Esophagus muscularis mucosa (tissue), 4 donors: ENCODE results near the gene FAM241A. TPM values are rescaled to one million over a fixed set of nuclear protein-coding genes. Genes with fewer than 3 reads are reported as not detected.
"Not testable (repeated sequence)": the region's sequence is repeated elsewhere in the genome, so short reads cannot be mapped to it uniquely, and the experiment has no call there.

Source experiments
- DNase-seq: peaks from one replicate; pipeline ENCODE4 v3.0.0-alpha.2; 2017; ENCODE audit errors: extremely low spot score
- H3K27ac ChIP-seq, 4 donors: fragments of 200-600 bp; sonication (generic); replicated peaks in 1 of 4; 1 replicate in 3 of 4; 2 replicates in 1 of 4; pipeline ENCODE4 v1.5.1; 2016 to 2019; ENCODE audit warnings: mild to moderate bottlenecking in 1 of 4
- H3K27me3 ChIP-seq, 4 donors: fragments of 200-600 bp; sonication (generic); one replicate each; pipeline versions ENCODE4 v1.5.1 to v1.6.0; 2016 to 2019
- H3K36me3 ChIP-seq, 4 donors: fragments of 200-600 bp; sonication (generic); one replicate each; pipeline ENCODE4 v1.5.1; 2016 to 2019
- H3K4me1 ChIP-seq, 4 donors: fragments of 200-600 bp; sonication (generic); one replicate each; pipeline ENCODE4 v1.5.1; 2016 to 2019
- H3K4me3 ChIP-seq, 4 donors: fragments of 200-600 bp; sonication (generic); 1 replicate in 2 of 4; 2 replicates in 2 of 4; pipeline ENCODE4 v1.5.1; 2016 to 2019; ENCODE audit warnings: mild to moderate bottlenecking in 4 of 4, moderate library complexity in 1 of 4
- H3K9me3 ChIP-seq, 4 donors: fragments of 200-600 bp; sonication (generic); 1 replicate in 3 of 4; 2 replicates in 1 of 4; pipeline ENCODE4 v1.5.1; 2016 to 2019
- CTCF ChIP-seq, 3 experiments: fragments of 200-600 bp in 2 of 3; fragments of 450-650 bp in 1 of 3; sonication (generic) in 2 of 3; IDR thresholded peaks; one replicate each; pipeline ENCODE4 v1.5.1; 2017 to 2019; ENCODE audit warnings: antibody characterized with exemption in 3 of 3, mild to moderate bottlenecking in 2 of 3, moderate library complexity in 1 of 3
- EP300 ChIP-seq: sonication (generic); formaldehyde crosslinking; IDR thresholded peaks from one replicate; pipeline ENCODE4 v1.6.1; 2017; ENCODE audit warnings: antibody characterized with exemption
- POLR2A ChIP-seq: fragments of 450-650 bp; IDR thresholded peaks from one replicate; pipeline ENCODE4 v1.6.1; 2017; ENCODE audit warnings: antibody characterized with exemption, moderate library complexity, mild to moderate bottlenecking, low read depth
- POLR2AphosphoS5 ChIP-seq, 2 donors: sonication (generic); formaldehyde crosslinking; IDR thresholded peaks; one replicate each; pipeline ENCODE4 v1.6.1; 2017; ENCODE audit warnings: antibody characterized with exemption in 2 of 2
- WGBS: methylation state at CpG from one replicate; pipeline ENCODE4 v1.1.5; 2018; 5-methylcytosine and 5-hydroxymethylcytosine counted together
- intact Hi-C: fragments of 100-400 bp; cut with DNase I; formaldehyde crosslinking; loops from one replicate; pipeline ENCODE4 v1.15.1; 2023
- total RNA-seq, 4 donors: library from RNA; depleted of rRNA; stranded (reverse); fragments of >200 nt; gene quantifications; one replicate each; pipeline versions ENCODE4 v1.1.0 to v1.2.1, GENCODE V29; 2016

FAM241A gene
- total RNA-seq, 4 donors from 2014 or later, result 5.0 to 7.5 (median 5.2) TPM

DNA sequence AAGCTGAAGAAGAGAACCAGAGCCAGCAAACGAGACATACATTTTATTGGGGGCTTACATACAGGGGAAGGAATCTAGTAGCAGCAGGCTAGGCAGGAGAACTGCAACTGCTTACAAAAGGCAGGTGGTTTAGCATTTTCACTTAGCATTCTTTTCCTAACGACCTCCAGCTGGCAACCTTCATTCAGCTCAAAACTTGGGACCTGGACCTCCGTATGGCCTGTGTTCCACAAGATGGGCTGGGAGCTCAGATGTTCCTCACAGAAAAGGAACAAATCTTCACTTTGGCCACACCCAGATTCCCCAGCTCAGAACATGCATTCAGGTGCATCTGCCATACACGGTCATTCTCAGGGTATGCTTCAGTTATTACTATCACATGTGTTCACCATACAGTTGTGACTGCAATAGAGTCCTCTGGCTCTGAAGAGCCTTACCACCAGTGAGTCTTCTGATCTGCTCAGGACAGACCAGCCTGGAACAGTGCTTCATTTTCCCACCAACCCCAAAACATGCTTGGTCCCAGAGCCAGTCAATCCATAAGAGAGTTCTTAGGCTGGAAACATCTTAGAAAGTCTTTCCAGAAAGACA is 56.8 kb downstream of the FAM241A start:
- DNase-seq, result no peak
- Histone ChIP-seq H3K4me3 (no peak overlapping the region), H3K36me3 (no peaks in the 10 kb centered on the region), H3K27ac (no peak overlapping the region), H3K4me1 (no peaks in the 10 kb centered on the region), H3K9me3 (no peaks in the 10 kb centered on the region), H3K27me3 (no peaks in the 10 kb centered on the region)
- intact Hi-C loops, result no loop called here
- 75% methylated on average over 4 of the region's 4 CpGs for WGBS
- TF ChIP-seq EP300 (no peak), CTCF (IDR thresholded peaks at IDR 0.05) (no peak), POLR2AphosphoS5 (IDR thresholded peaks at IDR 0.05) (no peak), POLR2A (no peak)

- no peaks in the 10 kb centered on the region for H3K4me1 ChIP-seq
- 95% methylated on average over 1 of the region's 1 CpG for WGBS
- TF ChIP-seq CTCF (IDR thresholded peaks at IDR 0.05) (no peak), POLR2A (no peak), EP300 (no peak), POLR2AphosphoS5 (IDR thresholded peaks at IDR 0.05) (no peak)
- no peaks in the 10 kb centered on the region for H3K9me3 ChIP-seq
- no peaks in the 10 kb centered on the region for H3K36me3 ChIP-seq
- H3K27me3 ChIP-seq, result no peaks in the 10 kb centered on the region
- no peak overlapping the region for H3K27ac ChIP-seq
- intact Hi-C loops, result no loop called here
- H3K4me3 ChIP-seq, result no peak overlapping the region
- DNase-seq, result no peak
Measured at GRCh38 chr4:112203593-112203992, 58.3 kb downstream of the FAM241A start.

- WGBS, result 81% methylated on average over 2 of the region's 2 CpGs
Measured at GRCh38 chr4:112206431-112206830, 61.2 kb downstream of the FAM241A start.

DNA sequence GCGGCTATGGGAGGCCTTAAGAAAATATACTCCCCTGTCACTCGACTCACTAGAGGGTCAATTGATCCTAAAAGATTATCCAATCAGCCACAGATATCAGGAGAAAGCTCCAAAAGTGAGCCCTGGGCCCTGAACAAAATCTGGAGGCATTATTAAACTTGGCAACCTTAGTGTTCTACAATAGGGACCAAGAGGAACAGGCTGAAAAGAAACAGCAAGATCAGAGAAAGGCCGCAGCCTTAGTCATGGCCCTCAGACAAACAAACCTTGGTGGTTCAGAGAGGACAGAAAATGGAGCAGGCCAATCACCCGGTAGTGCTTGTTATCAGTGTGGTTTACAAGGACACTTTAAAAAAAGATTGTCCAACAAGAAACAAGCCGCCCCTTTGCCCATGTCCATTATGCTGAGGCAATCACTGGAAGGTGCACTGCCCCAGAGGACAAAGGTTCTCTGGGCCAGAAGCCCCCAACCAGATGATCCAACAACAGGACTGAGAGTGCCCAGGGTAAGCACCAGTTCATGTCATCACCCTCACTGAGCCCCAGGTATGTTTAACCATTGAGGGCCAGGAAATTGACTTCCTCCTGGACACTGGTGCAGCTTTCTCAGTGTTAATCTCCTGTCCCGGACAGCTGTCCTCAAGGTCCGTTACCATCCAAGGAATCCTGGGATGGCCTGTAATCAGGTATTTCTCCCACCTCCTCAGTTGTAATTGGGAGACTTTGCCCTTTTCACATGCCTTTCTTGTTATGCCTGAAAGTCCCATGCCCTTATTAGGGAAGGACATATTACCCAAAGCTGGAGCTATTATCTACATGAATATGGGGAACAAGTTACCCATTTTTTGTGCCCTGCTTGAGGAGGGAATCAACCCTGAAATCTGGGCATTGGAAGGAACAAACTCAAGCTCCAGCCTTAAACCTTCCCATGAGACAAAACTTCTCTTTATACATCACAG is 63.2 kb downstream of the FAM241A start:
- H3K27ac ChIP-seq, H3K36me3 ChIP-seq, intact Hi-C loops, H3K4me1 ChIP-seq, H3K9me3 ChIP-seq, H3K27me3 ChIP-seq, DNase-seq, H3K4me3 ChIP-seq: not testable (repeated sequence)
- WGBS, result 82% methylated on average over 7 of the region's 7 CpGs

More at GRCh38 chr4:112206431-112206830, 61.2 kb downstream of the FAM241A start:
- DNase-seq, result no peak
- intact Hi-C loops, result no loop called here
- TF ChIP-seq POLR2AphosphoS5 (IDR thresholded peaks at IDR 0.05), result no peak
- no peak for TF ChIP-seq CTCF (IDR thresholded peaks at IDR 0.05)
- TF ChIP-seq POLR2A, result no peak
- no peak for TF ChIP-seq EP300
- H3K36me3 ChIP-seq, result no peaks in the 10 kb centered on the region
- no peak overlapping the region for H3K27ac ChIP-seq
- H3K4me3 ChIP-seq, result no peak overlapping the region
- H3K4me1 ChIP-seq, result no peaks in the 10 kb centered on the region
- H3K9me3 ChIP-seq, result no peaks in the 10 kb centered on the region
- H3K27me3 ChIP-seq, result no peaks in the 10 kb centered on the region

GRCh38 chr4:112210777-112211176 is 65.5 kb downstream of the FAM241A start:
- Histone ChIP-seq H3K36me3 (no peaks in the 10 kb centered on the region), H3K4me1 (no peaks in the 10 kb centered on the region), H3K4me3 (no peak overlapping the region), H3K27ac (no peak overlapping the region), H3K27me3 (no peaks in the 10 kb centered on the region), H3K9me3 (no peaks in the 10 kb centered on the region)
- intact Hi-C loops, result no loop called here
- TF ChIP-seq EP300, result no peak
- no peak for TF ChIP-seq POLR2AphosphoS5 (IDR thresholded peaks at IDR 0.05)
- no peak for TF ChIP-seq CTCF (IDR thresholded peaks at IDR 0.05)
- TF ChIP-seq POLR2A, result no peak
- WGBS, result 79% methylated on average over 1 of the region's 1 CpG
- DNase-seq, result no peak
